GM18517 (cell line): ENCODE measurements around the gene NPM3.

Experiments used
- ATAC-seq: cut with Tn5 transposase; IDR thresholded peaks from one replicate; pipeline ENCODE4 v1.9.1; 2021; ENCODE audit warnings: mild to moderate bottlenecking, moderate library complexity; ENCODE audit not compliant: unreplicated experiment

Gene NPM3

DNA sequence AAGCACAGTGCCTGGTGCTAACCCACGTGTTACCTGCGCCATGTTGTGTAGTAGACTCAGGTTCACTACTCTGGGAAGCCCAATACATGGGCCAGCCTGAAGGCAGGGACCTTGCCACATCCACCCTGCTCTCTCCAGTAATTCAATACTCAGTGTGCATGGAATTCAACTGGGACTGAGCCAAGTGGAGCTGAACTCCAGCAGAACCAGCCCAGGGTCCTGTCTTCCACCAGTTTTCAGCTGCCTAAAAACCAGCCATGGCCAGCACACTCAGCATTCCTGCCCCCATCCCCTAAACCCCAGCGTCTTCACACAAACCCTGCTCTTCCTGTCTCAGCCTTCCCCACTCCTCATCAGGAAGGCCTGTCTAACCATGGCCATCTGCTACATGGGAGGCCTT lies 22.7 kb downstream of the NPM3 start:
- ATAC-seq: no peak

DNA sequence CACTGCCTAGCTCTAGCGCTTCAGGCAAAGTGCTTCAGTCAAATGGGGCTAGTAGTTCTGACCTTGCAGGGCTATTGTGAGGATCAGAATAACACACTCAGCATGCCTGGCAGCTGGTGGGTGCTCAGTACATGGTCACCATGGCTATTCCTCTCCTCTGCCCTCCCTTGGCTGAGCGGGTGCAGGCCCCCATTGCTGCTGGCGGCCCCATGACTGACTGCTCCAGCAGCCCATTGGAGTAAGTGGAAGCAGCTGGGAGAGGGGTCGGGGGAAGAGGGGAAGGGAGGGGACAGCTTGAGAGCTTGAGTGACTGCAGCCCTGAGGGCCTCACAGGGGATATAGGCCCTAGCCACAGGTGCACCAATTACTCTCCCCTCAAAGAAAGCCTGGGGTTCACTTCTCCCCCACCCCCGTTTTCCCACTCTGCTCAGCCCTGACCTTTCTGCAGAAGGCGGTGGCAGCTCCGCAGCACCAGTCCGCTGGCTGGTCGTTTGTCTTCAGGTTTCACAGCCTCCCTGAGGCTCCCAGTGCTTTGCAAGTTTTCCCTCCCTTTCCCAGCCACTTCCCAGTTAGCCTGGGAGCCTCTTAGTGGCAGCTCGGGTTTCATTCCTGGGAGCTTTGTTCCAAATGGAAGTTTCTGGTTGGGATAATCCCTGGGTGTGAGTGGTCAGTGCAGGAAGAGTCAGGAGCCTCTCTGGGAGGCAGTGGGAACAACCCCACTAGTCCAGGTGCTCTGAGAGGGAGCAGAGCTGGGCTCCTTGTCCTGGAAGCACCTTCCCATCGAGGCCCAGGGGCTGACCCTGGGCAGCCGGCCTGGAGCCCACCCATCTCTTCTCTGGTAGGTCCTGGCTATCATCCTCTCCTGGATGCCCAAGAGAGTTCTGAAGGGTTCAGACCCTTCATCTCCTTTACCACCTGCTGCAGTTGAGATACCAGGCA lies 23.7 kb downstream of the NPM3 start:
- ATAC-seq: no peak

GRCh38 chr10:101758858-101759257 lies 24.4 kb downstream of the NPM3 start:
- no peak for ATAC-seq

GRCh38 chr10:101752241-101752640 lies 31.0 kb downstream of the NPM3 start:
- ATAC-seq: no peak

DNA sequence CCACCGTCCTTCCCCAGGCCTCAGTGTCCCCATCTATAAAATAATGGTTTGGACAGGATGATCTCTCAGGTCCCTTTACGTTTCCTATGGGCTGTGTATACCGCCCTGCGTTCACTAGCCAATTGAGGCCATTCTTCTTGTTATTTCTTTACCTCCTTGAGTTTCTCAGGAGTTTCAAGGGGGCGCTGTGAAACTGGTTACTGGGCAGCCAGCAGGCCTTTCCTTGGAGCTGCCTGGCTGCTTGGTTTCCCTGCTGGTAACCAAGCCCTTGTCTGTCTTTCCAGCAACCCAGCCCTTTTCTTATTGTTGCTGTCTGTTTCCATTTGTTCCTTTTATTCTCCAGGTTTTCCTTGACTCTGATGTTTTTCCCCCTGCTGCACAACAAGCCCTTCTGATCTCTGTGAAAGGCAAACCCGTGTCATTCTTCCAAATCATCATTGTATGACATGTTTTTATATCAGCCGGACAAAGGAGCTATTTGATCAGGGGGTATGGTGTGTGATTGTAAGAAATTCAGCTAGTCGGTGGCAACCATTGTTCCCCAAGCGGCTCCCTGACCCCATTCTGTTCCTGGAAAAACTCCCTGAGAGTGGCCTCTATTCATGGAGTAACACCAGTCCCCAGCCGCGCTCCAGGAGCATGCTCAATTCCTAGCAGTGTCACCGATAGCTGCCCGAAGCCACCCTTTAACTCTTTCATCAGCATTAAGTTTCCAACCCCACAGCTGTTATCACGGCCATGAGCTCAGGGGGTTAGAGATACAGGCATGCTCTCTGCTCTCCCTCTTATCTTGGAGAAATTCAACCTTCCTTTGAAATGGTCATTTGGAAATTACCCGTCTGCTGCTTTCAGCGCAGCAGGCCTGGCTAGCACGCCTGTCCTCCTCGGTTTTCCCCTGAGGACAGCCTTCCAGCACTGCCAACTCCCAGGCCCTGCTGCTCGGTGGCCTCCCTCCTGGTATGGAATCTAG lies 33.9 kb downstream of the NPM3 start:
- ATAC-seq: no peak

DNA sequence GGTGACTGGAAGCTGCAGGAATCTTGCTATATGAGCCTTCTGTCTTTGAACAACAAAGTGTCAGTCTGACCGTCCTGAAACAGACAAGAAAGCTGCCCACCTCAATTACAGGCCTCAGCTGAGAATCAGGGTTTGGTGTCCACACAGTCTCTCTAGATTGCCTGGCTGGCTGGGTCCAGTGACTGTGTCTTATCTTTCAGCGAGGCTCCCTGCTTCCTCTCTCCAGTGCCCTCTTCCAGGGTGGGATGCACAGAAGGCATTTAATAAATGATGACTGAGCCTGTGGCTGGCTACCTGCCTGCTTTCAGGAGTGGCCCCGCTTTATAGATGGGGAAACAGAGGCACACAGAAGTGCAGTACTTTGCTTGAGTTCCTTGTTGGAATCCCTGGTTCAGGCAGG lies 34.8 kb downstream of the NPM3 start:
- ATAC-seq: no peak

GRCh38 chr10:101745074-101745696 lies 38.1 kb downstream of the NPM3 start:
- no peak for ATAC-seq

- ATAC-seq: no peak
Observed at GRCh38 chr10:101744267-101744666, 39.0 kb downstream of the NPM3 start.

- no peak for ATAC-seq
Observed at GRCh38 chr10:101741938-101742337, 41.3 kb downstream of the NPM3 start.

- no peak for ATAC-seq
Observed at GRCh38 chr10:101736666-101737065, 46.6 kb downstream of the NPM3 start.

- no peak for ATAC-seq
Observed at GRCh38 chr10:101732096-101732495, 51.1 kb downstream of the NPM3 start.
